HG02840 (cell line): ENCODE results near the gene SPDYC.
"Not testable (repeated sequence)": the region's sequence is repeated elsewhere in the genome, so short reads cannot be mapped to it uniquely, and the experiment has no call there.

Experiments used
- ATAC-seq: cut with Tn5 transposase; IDR thresholded peaks from one replicate; pipeline ENCODE4 v1.9.1; 2021; ENCODE audit warnings: mild to moderate bottlenecking, moderate library complexity, moderate number of reproducible peaks; ENCODE audit not compliant: unreplicated experiment, low FRiP score

The SPDYC gene

GRCh38 chr11:65165410-65166317 is 4.4 kb upstream of the SPDYC start:
- ATAC-seq = no peak

- ATAC-seq = no peak
These were observed 3.1 kb upstream of the SPDYC start for GRCh38 chr11:65166893-65167292.

GRCh38 chr11:65167656-65168055 is 2.4 kb upstream of the SPDYC start:
- no peak for ATAC-seq

- no peak for ATAC-seq
These were observed 830 bp upstream of the SPDYC start for GRCh38 chr11:65169164-65169641.

GRCh38 chr11:65172600-65172999 is 2.6 kb downstream of the SPDYC start:
- no peak for ATAC-seq

GRCh38 chr11:65174571-65175010 is 4.6 kb downstream of the SPDYC start:
- ATAC-seq = not testable (repeated sequence)

- ATAC-seq = peak; percentile 57
These were observed 11.0 kb downstream of the SPDYC start for GRCh38 chr11:65180877-65181568.

- peak; percentile 42 for ATAC-seq
These were observed 11.7 kb downstream of the SPDYC start, which contains the start of gene CAPN1 for GRCh38 chr11:65181569-65182257. CAPN1 (plus strand) TSS chr11:65181928; CDS start chr11:65182702, 774 bp downstream.

GRCh38 chr11:65182258-65183170 is 12.5 kb downstream of the SPDYC start:
- no peak for ATAC-seq

- ATAC-seq = no peak
These were observed 13.3 kb downstream of the SPDYC start for GRCh38 chr11:65183201-65183891.

GRCh38 chr11:65184146-65184545 is 14.1 kb downstream of the SPDYC start:
- no peak for ATAC-seq

- no peak for ATAC-seq
These were observed 15.1 kb downstream of the SPDYC start for GRCh38 chr11:65185171-65185570.

GRCh38 chr11:65185869-65186341 is 15.9 kb downstream of the SPDYC start:
- ATAC-seq = no peak

GRCh38 chr11:65186701-65187100 is 16.7 kb downstream of the SPDYC start:
- no peak for ATAC-seq

- no peak for ATAC-seq
These were observed 17.2 kb downstream of the SPDYC start for GRCh38 chr11:65187146-65187675.

GRCh38 chr11:65187971-65188461 is 18.0 kb downstream of the SPDYC start:
- ATAC-seq = no peak

- ATAC-seq = no peak
These were observed 18.5 kb downstream of the SPDYC start for GRCh38 chr11:65188486-65188885.

GRCh38 chr11:65189191-65189590 is 19.2 kb downstream of the SPDYC start:
- no peak for ATAC-seq

GRCh38 chr11:65194564-65194963 is 24.5 kb downstream of the SPDYC start:
- no peak for ATAC-seq
